GM12891 (cell line): ENCODE data around the gene CDH18.

ENCODE experiments used
- POLR2A ChIP-seq: IDR thresholded peaks from 2 replicates; pipeline ENCODE4 v1.6.1; 2011; ENCODE audit warnings: low read depth, low read length, control low read depth
- SPI1 ChIP-seq: IDR thresholded peaks from 2 replicates; pipeline ENCODE4 v1.6.1; 2011; ENCODE audit warnings: low read depth, low read length, control low read depth

DNA sequence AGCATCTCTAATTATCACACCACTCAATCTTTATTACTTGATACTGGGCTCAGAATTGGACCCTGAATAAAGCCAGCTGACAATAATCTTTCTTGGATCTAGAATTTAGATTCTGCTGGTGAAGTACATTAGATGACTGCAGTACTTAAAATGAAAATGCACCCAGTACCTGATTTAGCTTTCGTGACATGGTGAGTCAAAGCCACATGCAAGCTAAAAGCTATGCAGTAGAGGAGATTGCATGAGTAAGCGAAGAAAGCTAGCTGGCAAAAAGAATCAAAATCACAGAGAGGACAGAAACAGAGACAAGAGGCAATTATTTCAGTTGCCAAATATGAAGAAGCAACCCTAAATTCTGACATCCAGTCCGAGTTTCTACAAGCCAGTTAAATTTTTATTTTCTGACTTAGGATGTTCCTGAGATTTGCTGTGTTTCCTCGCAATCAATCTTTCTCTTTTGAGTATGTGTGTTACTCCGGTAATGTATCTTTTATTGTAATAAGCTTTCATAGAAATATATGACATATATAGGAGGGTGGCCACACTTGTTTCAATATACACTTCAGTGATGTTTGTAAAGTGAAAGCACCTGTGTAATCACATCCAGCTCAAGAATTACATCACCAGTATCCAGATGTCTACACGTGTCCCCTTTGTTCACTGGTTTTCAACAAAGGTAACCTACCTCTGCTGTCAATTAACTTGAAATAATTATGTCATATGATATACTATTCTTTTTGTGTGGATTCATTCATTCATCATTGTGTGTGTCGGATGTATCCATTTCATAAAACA lies 101.7 kb downstream of the CDH18 start:
- TF ChIP-seq POLR2A (no peak), SPI1 (no peak)
